HG03378 (cell line): ENCODE data around the gene MAP7D1.

Experiments
- ATAC-seq: cut with Tn5 transposase; IDR thresholded peaks from one replicate; pipeline ENCODE4 v1.9.1; 2021; ENCODE audit warnings: mild to moderate bottlenecking, moderate library complexity; ENCODE audit not compliant: unreplicated experiment

The MAP7D1 gene

DNA sequence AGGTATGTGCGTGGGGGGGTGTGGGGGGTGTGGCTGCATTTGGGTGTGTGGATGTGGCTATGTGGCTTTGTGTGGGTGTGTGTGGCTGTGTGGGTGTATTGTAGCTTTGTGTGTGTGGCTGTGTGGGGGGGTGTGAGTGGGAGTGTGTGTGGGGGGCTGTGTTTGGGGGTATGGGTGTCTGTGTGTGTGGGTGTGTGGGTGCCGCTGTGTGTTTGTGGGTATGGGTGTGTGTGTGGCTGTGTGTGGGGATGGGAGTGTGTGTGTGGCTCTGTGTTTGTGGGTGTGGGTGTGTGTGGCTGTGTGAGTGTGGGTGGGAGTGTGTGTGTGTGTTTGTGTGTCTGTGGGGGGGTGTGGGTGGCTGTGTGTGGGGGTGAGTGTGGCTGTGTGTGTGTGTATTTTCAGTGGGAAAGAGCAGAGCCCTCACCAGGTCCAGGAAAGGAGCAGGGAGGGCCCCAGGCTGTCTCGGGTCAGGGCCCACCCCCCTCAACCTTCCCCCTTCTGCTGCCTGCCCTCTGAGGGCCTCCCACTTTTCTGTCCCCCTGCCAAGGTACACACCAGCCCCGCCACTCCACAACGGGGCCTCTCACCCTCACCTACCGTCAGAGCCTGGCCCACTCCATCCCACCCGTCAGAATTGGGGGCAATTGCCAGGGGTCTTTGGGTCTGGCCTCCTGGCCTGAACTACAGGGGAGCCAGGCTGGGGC lies 29.0 kb upstream of the MAP7D1 start:
- ATAC-seq = no peak

DNA sequence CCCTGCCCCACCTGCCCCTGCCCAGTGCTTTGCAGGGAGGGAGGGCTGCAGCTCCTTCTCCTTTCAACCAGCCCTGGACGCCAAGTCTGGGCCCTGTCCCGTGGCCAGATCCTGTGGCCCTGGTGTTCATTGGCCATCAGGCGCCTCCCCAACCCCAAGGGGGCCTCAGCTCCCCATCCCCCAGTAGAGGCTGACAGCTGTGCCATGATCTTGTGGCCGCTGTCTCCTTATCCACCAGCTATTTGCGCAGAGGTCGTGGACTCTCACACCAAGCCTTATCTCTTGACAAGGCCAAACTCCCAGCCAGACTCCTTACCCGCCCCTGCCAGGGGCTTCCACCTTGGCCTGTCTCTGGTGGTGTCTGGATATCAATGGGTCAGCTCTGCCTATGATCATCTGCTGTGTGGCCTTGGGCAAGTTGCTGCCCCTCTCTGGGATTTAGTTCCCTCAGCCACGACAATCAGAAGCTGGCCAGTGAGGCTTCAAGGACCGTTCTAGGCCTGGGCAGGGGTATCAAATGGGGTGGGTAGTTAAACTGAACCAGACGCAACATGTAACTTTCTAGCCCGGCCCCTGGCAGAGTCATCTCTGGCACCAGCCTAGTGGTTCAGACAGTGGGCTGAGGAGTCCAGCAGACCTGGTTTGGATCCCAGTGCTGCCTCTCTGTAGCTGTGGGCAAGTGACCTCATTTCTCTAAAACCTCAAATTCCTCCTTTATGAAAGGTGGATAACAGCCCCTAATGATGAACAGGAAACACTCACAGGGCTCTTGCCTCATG lies 27.6 kb upstream of the MAP7D1 start:
- no peak for ATAC-seq

DNA sequence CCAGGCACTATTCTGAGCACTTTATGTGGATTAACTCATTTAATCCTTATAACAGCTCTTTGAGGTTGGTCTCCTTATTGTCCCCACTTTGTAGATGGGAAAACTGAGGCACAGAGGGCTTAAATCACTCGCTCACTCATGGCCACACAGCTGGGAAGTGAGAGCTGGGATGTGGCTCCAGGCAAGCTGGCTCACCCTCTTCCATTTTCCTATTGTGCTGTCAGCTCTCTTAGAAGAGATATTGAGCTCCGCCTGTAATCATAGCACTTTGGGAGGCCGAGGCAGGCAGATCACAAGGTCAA lies 27.1 kb upstream of the MAP7D1 start:
- no peak for ATAC-seq

DNA sequence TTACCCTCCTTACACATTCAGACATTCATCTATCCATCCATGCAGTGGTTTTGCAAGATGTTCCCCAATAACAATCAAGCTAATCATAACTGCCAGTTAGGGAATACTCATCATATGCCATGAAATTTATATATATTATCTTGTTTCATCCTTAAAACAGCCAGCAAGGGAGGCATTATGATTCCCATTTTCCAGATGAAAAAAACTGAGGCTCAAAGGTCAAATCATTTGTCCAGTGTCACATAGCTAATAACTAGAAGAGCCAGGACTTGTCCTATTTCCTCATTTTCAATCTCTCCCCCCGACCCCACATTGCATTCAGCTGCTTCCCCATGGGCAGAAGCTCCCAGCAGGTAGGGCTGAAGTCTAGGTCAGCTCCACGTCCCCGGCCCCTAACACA lies 23.9 kb upstream of the MAP7D1 start:
- ATAC-seq = no peak

DNA sequence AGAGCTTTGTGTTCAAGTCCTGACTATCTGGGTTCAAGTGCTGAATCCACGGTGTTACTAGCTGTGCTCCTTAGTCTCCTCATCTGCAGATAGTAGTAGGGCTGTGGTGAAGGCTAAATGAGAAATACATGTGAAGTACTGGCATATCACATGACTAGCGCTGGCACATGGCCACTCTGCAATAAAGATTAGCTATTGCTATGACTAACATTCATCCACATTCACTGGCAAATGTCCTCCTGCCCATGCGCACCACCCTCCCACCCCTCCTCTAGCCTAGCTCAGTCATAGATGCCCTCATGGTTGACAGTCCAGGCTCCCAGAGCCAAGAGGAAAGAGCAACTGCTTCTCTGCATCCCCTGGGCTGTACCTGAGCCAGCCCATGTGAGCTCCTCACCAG lies 22.5 kb upstream of the MAP7D1 start:
- ATAC-seq = no peak

DNA sequence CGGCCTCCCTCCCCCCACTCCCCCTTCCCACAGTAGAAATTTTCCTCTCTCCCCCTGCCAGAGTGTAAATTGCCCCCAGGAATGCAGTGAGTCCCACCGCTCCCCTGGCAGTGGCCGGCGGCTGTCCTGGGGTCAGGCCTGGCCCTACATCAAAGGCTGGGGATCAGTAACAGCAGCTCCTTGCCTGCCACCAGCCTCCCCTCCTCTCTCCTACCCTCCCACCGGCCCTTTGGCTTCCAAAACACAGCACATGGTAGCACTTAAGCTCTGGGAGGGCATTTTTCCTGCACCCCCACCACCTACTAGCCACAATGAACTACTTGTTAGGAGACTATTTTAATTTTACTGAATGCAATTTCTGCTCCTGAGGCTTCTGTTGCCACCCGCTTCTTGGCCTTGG lies 21.9 kb upstream of the MAP7D1 start:
- no peak for ATAC-seq

DNA sequence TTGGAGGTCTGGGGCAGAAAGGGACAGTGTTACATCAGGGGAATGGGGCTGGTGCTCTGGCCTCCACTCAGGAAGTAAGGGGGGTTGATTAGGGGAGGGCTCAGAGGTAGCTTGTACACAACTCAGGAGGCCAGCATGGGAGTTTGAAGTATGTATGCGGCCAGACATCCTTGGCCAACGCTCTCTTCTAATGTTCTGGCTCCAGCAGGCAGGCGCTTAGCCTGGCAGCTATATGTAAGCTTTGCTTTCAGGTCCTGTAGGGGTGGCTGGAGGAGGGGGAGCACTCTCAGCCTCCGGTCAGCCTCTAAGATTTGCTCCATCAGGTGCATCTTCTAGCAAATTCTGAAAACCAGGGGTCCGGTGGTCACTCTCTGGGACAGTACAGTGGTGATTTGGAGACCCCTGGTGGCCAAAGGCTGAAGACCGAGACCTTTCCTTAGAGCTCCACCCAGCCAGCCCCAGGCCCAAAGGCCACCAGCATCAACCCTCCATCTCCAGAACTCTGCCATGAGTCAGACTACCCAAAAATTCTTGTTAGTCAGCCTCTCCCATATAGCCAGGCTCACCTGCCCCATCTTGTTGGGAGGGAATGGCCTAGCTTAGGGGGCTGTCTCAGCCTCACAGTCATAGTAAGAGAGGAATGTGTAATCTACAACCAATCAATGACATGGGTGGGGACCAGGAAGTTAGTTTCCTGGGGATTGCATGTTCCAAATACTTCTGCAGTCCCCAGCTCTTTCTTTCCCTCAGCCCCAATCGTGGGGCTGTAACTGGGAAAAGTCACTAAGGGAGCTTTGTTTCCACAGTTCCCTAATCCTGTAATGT lies 21.2 kb upstream of the MAP7D1 start:
- no peak for ATAC-seq

DNA sequence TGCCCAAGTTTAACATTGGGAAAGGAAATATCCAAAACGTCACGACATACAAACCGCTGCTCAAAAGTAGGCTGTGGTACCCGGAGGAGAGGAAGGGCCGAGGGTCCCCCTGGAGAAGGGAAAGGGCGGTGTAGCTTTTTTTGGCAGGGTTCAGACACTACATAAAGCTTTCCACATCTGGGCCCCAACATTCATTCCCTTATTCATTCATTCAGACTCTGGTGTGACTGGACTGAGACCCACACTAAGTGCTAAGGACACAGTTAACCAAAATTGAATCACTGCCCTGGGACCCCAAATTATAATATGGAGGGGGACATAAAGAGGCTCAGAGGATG lies 20.7 kb upstream of the MAP7D1 start:
- no peak for ATAC-seq

DNA sequence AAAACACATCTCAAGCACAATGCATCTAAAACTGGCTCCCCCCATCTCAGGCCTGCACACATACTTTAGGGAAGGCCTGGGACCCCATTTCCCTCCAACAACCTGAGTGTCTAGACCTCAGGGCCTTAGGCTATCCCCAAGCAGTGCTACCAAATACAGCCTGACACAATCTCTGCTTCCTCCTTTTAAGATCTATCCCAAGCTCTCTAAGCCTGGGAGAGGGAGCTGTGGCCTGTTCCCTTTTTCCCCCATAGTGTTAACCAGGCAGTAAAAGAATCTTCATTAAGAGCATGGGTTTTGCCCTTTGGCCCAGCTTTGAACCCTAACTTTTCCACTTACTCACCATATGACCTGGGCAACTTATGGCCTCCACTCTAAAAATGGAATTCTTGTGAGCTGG lies 20.2 kb upstream of the MAP7D1 start:
- ATAC-seq = no peak

DNA sequence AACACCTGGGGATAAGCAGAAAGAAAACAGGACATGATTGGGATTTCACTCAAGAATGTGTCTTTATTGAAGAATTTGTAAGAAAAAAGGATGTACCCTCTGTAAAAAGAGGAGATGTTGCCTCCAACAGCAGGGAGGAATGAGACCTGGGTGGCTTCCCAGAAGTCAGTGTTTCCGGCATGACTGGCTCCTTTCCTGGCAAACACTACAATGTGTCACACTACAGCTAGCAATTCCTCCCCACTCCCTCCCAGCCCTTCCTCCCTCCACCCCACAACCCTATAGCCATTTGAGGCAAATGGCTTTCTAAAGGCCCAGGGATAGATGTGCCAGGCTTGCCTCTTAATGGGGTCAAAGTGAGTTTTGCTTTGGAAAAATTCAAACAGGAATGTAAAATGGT lies 19.4 kb upstream of the MAP7D1 start:
- ATAC-seq = no peak

DNA sequence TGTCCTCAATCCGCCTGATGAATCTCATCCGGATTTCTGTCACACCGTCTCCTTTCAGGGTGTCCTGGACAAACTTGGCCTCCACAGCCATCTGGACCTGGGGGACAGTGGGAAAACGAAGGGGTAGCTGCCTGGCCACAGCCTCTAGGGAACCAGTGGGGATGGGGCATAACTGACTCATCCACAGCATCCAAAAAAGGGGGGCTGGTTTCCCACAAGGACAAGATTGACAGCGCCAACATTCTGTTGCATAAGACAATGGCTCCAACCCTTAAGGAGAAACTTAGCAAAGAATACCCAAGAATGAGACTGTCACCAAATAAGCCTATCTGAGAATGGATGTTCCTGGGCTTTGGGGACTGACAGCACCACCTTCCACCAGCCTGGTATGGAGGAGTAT lies 18.7 kb upstream of the MAP7D1 start:
- no peak for ATAC-seq

DNA sequence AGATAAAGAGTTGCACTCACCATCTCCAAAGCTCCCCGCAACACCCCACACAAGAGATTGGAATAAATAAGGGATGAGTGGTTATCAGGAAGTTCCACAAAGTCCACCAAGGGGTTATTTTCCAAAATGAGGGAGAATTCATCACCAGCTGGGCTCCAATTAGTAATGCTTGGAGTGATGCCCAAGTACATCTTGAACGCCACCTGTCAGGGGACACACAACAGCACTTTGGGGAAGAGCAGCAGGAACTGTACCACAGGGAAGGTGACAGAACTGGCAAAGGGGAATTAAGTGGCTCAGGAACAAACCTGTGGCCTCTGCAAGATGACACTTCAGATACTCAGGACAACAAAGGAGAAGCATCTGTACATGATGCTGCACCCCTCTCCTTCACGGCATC lies 18.2 kb upstream of the MAP7D1 start:
- no peak for ATAC-seq

DNA sequence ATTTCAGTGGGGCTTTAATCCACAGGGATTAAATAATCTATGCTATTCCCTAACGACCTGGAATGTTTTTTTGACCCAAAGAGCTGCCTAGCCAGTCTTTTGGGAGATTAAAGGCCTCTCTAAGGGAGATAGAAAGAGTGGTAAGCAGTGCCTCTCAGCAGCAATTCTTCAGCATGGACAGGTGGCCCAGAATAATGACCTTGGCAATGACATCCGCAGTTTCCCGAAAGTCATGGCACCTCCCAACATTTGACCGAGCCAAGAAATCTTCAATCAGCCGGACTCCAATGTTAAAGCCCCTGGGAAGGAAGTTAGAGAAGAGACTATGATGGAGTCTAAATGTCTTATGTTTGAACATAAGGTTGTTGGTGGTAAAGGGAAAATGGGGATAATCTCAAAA lies 16.4 kb upstream of the MAP7D1 start:
- no peak for ATAC-seq

DNA sequence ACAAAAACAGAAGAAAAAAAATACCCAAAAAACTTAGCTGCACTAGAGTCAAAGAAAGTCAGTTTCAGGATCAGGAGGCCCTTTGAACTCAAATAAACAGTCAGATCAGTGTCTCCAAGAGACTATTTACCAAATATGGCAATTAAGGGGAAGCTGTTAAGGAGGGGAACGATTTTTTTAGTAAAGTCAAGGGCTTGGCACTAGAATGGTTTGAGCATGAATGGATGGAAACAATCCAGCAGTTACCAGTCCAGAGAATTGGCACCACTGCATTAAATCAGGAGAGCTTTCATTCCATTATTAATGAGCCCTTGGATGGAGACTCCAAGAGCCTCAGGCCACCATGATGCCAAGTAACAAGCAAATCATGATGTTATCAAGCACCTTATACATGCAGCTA lies 13.8 kb upstream of the MAP7D1 start:
- no peak for ATAC-seq

DNA sequence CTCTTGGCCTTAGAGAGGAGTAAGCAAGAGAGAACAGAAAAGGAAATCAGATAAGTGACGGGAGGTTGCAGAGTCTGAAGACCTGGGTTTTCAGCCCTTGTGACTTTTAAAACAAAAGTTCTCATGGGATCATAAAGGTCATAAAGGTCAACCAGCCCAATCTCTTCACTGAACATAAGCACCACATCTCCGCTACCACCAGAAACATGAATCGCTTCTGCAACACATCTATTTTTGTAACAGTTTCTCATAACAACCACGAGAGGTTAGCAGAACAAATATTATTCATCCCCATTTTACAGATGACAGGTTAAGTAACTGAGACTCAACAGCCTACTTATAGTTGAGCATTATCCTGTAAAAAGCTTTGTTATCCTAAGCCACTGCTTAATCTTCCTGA lies 12.5 kb upstream of the MAP7D1 start:
- ATAC-seq = no peak

DNA sequence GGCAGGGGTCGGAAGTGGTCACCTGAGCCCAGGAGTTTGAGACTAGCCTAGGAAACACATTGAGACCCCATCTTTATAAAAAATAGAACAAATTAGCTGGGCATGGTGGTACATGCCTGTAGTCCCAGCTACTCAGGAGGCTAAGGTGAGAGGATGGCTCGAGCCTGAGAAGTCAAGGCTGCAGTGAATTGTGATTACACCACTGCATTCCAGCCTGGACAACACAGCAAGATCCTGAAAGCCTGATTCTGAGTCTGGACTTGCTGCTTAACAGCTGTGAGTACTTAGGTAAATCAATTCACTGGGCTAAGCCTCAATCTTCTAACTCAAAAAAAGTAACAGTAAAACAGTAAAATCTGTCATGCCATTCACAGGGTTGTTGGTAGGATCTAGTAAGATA lies 11.5 kb upstream of the MAP7D1 start:
- no peak for ATAC-seq

DNA sequence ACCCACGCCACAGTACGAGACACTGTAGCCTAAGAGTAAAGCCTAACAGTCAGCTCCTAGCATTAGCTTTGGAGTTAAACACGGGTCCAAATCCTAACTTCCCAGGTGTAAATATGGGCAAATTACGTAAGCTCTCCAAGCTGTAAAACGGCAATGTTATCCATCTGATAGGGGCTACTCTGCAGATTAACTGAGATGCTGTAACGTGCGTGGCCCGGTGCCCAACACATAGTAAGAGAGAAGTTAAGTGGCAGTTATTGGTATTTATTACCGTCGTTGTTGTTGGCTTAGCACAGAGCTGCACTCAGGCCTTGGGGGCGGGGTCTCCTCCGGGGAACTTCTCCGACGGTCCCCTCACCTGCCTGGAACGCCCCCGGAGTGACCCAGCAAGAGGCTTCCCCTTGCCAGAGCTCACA lies 7.1 kb upstream of the MAP7D1 start:
- peak; percentile 1 for ATAC-seq

DNA sequence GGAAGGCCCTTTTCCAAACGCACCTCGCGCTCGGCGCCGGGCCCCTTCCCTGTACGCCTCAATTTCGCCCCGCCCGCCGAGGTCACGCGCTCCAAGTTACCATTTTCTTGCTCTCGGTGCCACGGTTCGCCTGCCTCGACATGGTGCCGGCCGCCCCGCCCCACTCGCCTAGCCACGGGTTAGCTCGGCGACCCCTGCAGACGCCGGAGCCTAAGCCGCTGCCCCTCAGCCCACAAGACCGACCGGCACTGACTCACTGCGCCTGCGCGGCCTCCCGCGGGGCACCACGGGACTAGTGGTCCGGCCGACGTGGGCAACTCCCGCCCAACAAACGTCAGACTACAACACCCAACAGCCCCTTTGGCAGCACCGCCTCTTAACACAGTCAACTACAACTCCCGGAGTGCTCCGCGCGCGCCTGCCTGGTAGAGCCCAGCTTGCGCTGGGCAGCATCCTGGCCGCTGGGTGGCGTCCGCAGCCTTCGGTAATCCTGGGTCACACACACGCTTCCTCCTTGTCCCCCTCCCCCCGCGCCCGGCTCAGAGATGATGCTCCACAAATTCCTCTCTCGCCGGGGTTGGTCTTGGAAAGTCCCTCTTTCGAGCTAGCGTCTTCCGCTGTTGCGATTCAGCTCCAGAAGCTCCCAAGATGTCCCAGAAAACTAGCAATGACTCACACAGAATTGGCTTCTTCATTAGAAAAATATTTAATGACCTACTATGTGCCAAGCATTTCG lies 6.6 kb upstream of the MAP7D1 start, which contains the start of gene TRAPPC3:
TRAPPC3 (minus strand) TSS at position 250 of the 736 bp plus-strand sequence; CDS start at position 142, 108 bp downstream.
- ATAC-seq = peak; percentile 85

DNA sequence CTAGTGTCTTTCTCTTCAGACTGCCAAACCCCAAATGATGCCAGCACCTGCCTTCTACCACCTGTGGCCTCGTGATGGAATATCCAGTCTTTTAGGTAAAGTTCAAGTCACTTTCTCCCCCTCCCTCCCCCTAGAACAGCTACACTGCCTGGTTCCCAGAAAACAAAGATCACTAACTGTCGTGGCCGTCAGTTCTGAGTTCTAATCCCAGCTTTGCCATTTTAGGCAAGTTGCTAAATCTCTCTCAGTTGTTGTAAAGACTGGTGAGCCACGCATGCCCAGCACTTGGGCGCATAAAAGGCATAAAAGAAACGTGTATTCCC lies 6.0 kb upstream of the MAP7D1 start:
- ATAC-seq = no peak

DNA sequence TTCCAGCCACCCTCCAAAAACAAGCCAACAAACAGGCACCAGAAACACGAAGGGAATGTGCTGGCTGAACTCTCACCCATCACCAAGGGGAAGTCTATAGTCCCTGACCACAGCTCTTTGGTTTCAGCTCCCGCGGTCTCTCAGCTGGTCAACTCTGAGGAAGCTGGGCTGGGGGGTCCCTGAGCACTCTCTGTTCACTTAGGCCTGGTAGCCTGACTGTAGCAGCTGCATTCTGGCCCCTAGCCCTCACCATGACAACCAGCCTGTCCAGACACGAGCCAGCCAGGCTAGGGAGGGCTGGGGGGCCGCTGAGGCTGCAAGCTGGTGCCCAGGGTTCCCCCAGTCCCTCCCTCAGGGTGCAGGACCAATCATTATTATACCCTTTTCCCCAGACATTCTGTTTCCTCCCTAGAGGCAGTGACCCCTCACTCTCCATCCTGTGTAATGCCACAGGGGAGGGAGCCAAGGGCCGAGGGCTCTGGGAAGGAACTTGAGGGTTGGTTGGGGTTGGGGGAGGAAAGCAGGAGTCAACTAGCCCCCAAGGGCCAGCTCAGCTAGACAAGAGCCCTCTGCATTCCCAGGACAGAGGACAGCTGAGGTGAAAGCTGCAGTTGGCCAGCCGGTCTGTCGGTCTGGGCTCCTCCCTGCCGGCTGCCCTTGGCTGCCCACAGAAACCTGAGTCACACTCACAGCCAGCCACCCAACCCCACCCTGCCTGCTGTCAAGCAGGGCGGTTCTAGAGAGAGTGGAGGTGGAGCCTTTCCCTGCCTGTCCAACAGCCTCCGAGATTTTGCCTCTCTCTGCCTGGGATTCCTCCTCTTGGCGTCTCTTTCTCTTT lies 5.4 kb upstream of the MAP7D1 start:
- ATAC-seq = peak; percentile 37
